HG03097 (cell line): ENCODE measurements around the gene NOC2L.
A peak's percentile ranks its signal among the peaks of the same experiment; 100 is the strongest.

ENCODE experiments used
- ATAC-seq: cut with Tn5 transposase; IDR thresholded peaks from one replicate; pipeline ENCODE4 v1.9.1; 2021; ENCODE audit not compliant: unreplicated experiment, low FRiP score

NOC2L gene

GRCh38 chr1:958823-959730 is at the start of gene NOC2L:
Gene NOC2L, minus strand, starts transcription at chr1:959256. Its CDS starts 16 bp downstream, at chr1:959240.
- peak; percentile 52 for ATAC-seq

GRCh38 chr1:1006305-1007159 is 47.5 kb upstream of the NOC2L start:
- no peak for ATAC-seq

GRCh38 chr1:1005774-1006304 is 46.8 kb upstream of the NOC2L start:
- no peak for ATAC-seq

- ATAC-seq, result no peak
Measured at GRCh38 chr1:1004780-1005697, 46.0 kb upstream of the NOC2L start.

GRCh38 chr1:1004420-1004779 is 45.3 kb upstream of the NOC2L start:
- no peak for ATAC-seq

GRCh38 chr1:1003618-1004419 is 44.8 kb upstream of the NOC2L start:
- no peak for ATAC-seq

- ATAC-seq, result no peak
Measured at GRCh38 chr1:1001057-1001783, 42.2 kb upstream of the NOC2L start.

GRCh38 chr1:1000357-1001056 is 41.5 kb upstream of the NOC2L start:
- ATAC-seq, result no peak

- no peak for ATAC-seq
Measured at GRCh38 chr1:999725-1000356, 40.8 kb upstream of the NOC2L start, which contains the start of gene HES4. Gene HES4, minus strand, starts transcription at chr1:1000097. Its CDS starts 124 bp downstream, at chr1:999973.

- ATAC-seq, result no peak
Measured at GRCh38 chr1:998995-999724, 40.1 kb upstream of the NOC2L start.

GRCh38 chr1:998745-998994 is 39.6 kb upstream of the NOC2L start:
- no peak for ATAC-seq

GRCh38 chr1:997993-998744 is 39.1 kb upstream of the NOC2L start:
- ATAC-seq, result no peak

GRCh38 chr1:997713-997992 is 38.6 kb upstream of the NOC2L start:
- ATAC-seq, result no peak

GRCh38 chr1:996851-997712 is 38.0 kb upstream of the NOC2L start:
- no peak for ATAC-seq

GRCh38 chr1:995665-996633 is 36.9 kb upstream of the NOC2L start:
- ATAC-seq, result no peak
